Neural progenitor cell (in vitro differentiated cells): Measurements from ENCODE around the gene CD2AP. TPM values are rescaled to one million over a fixed set of nuclear protein-coding genes. Genes with fewer than 3 reads are reported as not detected.
"Not testable (repeated sequence)": the region's sequence is repeated elsewhere in the genome, so short reads cannot be mapped to it uniquely, and the experiment has no call there.

Experiments
- DNase-seq: peaks from one replicate; pipeline ENCODE4 v3.0.0-alpha.2; 2016; ENCODE audit warnings: low spot score
- H2AFZ ChIP-seq: fragments of 200-600 bp; sonication (generic); replicated peaks from 2 replicates; pipeline ENCODE4 v1.6.1; 2016; ENCODE audit warnings: antibody characterized with exemption
- H3F3A ChIP-seq: fragments of 200-600 bp; sonication (generic); 2 replicates; pipeline ENCODE4 v1.6.1; 2016; ENCODE audit warnings: antibody characterized with exemption, low read depth
- H3K27ac ChIP-seq: fragments of 200-600 bp; sonication (generic); 2 replicates; pipeline ENCODE4 v1.5.1; 2016; ENCODE audit warnings: mild to moderate bottlenecking
- H3K27me3 ChIP-seq: fragments of 200-600 bp; sonication (generic); 2 replicates; pipeline ENCODE4 v1.6.1; 2016; ENCODE audit warnings: mild to moderate bottlenecking, moderate library complexity
- H3K36me3 ChIP-seq: fragments of 200-600 bp; sonication (generic); 2 replicates; pipeline ENCODE4 v1.5.1; 2016
- H3K4me1 ChIP-seq: fragments of 200-600 bp; sonication (generic); 2 replicates; pipeline ENCODE4 v1.6.1; 2016; ENCODE audit warnings: mixed run types
- H3K4me2 ChIP-seq: fragments of 200-600 bp; sonication (generic); 2 replicates; pipeline ENCODE4 v1.6.1; 2016
- H3K4me3 ChIP-seq: fragments of 200-600 bp; sonication (generic); 2 replicates; pipeline ENCODE4 v1.5.1; 2016
- H3K79me2 ChIP-seq: fragments of 200-600 bp; sonication (generic); 2 replicates; pipeline ENCODE4 v1.6.1; 2016; ENCODE audit warnings: low read depth
- H3K9ac ChIP-seq: fragments of 200-600 bp; sonication (generic); 2 replicates; pipeline ENCODE4 v1.6.1; 2016
- H3K9me3 ChIP-seq: fragments of 200-600 bp; sonication (generic); 2 replicates; pipeline ENCODE4 v1.5.1; 2016; ENCODE audit warnings: low read depth
- H4K20me1 ChIP-seq: fragments of 200-600 bp; sonication (generic); 2 replicates; pipeline ENCODE4 v1.6.1; 2016; ENCODE audit warnings: low read depth
- H3K27ac Mint-ChIP-seq: 3 replicates; pipeline ENCODE4 v1.8.0; 2021; ENCODE audit warnings: mixed read lengths
- H3K27me3 Mint-ChIP-seq: 2 replicates; pipeline ENCODE4 v1.8.0; 2022; ENCODE audit warnings: low read depth, mild to moderate bottlenecking, inconsistent platforms, moderate library complexity, mixed read lengths; ENCODE audit not compliant: insufficient read depth
- H3K36me3 Mint-ChIP-seq: 3 replicates; pipeline ENCODE4 v1.8.0; 2021; ENCODE audit warnings: mixed read lengths
- H3K4me1 Mint-ChIP-seq: 3 replicates; pipeline ENCODE4 v1.8.0; 2021; ENCODE audit warnings: mixed read lengths
- H3K4me3 Mint-ChIP-seq: 3 replicates; pipeline ENCODE4 v1.8.0; 2021; ENCODE audit warnings: mild to moderate bottlenecking, moderate library complexity, mixed read lengths
- H3K9me3 Mint-ChIP-seq: 3 replicates; pipeline ENCODE4 v1.8.0; 2020; ENCODE audit warnings: mixed read lengths
- CTCF ChIP-seq: fragments of 200-600 bp; sonication (generic); IDR thresholded peaks from 2 replicates; pipeline ENCODE4 v1.5.1; 2017; ENCODE audit warnings: antibody characterized with exemption, mild to moderate bottlenecking
- EZH2 ChIP-seq: fragments of 200-600 bp; sonication (generic); IDR thresholded peaks from 2 replicates; pipeline ENCODE4 v1.6.1; 2017; ENCODE audit warnings: antibody characterized with exemption, mild to moderate bottlenecking, moderate library complexity
- EZH2phosphoT487 ChIP-seq: fragments of 200-600 bp; sonication (generic); IDR thresholded peaks from 2 replicates; pipeline ENCODE4 v1.6.1; 2017; ENCODE audit warnings: antibody characterized with exemption
- total RNA-seq: library from RNA; depleted of rRNA; stranded (reverse); fragments of >200 nt; gene quantifications from 2 replicates; pipeline ENCODE4 v1.2.3, GENCODE V29; 2015; ENCODE audit warnings: low replicate concordance

CD2AP gene
- total RNA-seq, 1 donor from 2014 or later = 55.3 TPM

- no peaks in the 10 kb centered on the region for H3K9me3 ChIP-seq
- H3K27ac Mint-ChIP-seq = no peak overlapping the region
Observed at GRCh38 chr6:47551670-47552069, 74.1 kb downstream of the CD2AP start.

GRCh38 chr6:47552319-47552718, 74.7 kb downstream of the CD2AP start:
- Histone ChIP-seq H3K27me3 (no peaks in the 10 kb centered on the region), H3K4me1 (no peaks in the 10 kb centered on the region), H3K4me3 (no peak overlapping the region), H3K79me2 (peaks cover 26% of the 10 kb centered on the region), H2AFZ (no peak overlapping the region), H3K36me3 (peaks cover 19% of the 10 kb centered on the region), H3K9me3 (no peaks in the 10 kb centered on the region), H3F3A (no peaks in the 10 kb centered on the region), H3K4me2 (no peak overlapping the region), H4K20me1 (no peaks in the 10 kb centered on the region), H3K9ac (no peak overlapping the region), H3K27ac (no peak overlapping the region)
- H3K27me3 Mint-ChIP-seq = no peaks in the 10 kb centered on the region
- H3K4me3 Mint-ChIP-seq = no peak overlapping the region
- H3K27ac Mint-ChIP-seq = no peak overlapping the region
- no peaks in the 10 kb centered on the region for H3K4me1 Mint-ChIP-seq
- peaks cover 20% of the 10 kb centered on the region for H3K9me3 Mint-ChIP-seq
- no peak for TF ChIP-seq EZH2phosphoT487
- no peak for TF ChIP-seq CTCF
- TF ChIP-seq EZH2 = no peak
- H3K36me3 Mint-ChIP-seq = peaks cover 34% of the 10 kb centered on the region
- DNase-seq = no peak

More at GRCh38 chr6:47551670-47552069, 74.1 kb downstream of the CD2AP start:
- no peak overlapping the region for H3K4me2 ChIP-seq
- peaks cover 22% of the 10 kb centered on the region for H3K79me2 ChIP-seq
- no peak overlapping the region for H3K4me3 ChIP-seq
- Mint-ChIP-seq H3K36me3 (peaks cover 34% of the 10 kb centered on the region), H3K4me3 (no peak overlapping the region), H3K27me3 (no peaks in the 10 kb centered on the region), H3K9me3 (peaks cover 15% of the 10 kb centered on the region), H3K4me1 (no peaks in the 10 kb centered on the region)
- no peaks in the 10 kb centered on the region for H3K27me3 ChIP-seq
- no peak for DNase-seq
- no peak overlapping the region for H3K27ac ChIP-seq
- H2AFZ ChIP-seq = no peak overlapping the region
- H3K4me1 ChIP-seq = no peaks in the 10 kb centered on the region
- TF ChIP-seq EZH2 (no peak), CTCF (no peak), EZH2phosphoT487 (no peak)
- H3K9ac ChIP-seq = no peak overlapping the region
- no peaks in the 10 kb centered on the region for H3F3A ChIP-seq
- no peaks in the 10 kb centered on the region for H4K20me1 ChIP-seq
- peaks cover 26% of the 10 kb centered on the region for H3K36me3 ChIP-seq

- H3K27ac Mint-ChIP-seq, H4K20me1 ChIP-seq, H3K4me1 ChIP-seq, H3K27me3 Mint-ChIP-seq, H3K27ac ChIP-seq, H3K4me3 ChIP-seq, H3K9me3 ChIP-seq, H3K4me2 ChIP-seq, H3K27me3 ChIP-seq, H2AFZ ChIP-seq, DNase-seq, H3F3A ChIP-seq, H3K4me3 Mint-ChIP-seq, H3K9ac ChIP-seq, H3K4me1 Mint-ChIP-seq: not testable (repeated sequence)
- H3K79me2 ChIP-seq = peaks cover 35% of the 10 kb centered on the region
- H3K36me3 ChIP-seq = peaks cover 12% of the 10 kb centered on the region
- Mint-ChIP-seq H3K36me3 (peaks cover 34% of the 10 kb centered on the region), H3K9me3 (peaks cover 24% of the 10 kb centered on the region)
Observed at GRCh38 chr6:47553243-47553642, 75.7 kb downstream of the CD2AP start.

GRCh38 chr6:47556459-47556858, 78.9 kb downstream of the CD2AP start:
- Mint-ChIP-seq H3K9me3 (peaks cover 21% of the 10 kb centered on the region), H3K36me3 (peaks cover 30% of the 10 kb centered on the region)
- H3K36me3 ChIP-seq, H4K20me1 ChIP-seq, DNase-seq, H3K4me3 ChIP-seq, H3K9ac ChIP-seq, H3K4me1 ChIP-seq, H3K27me3 Mint-ChIP-seq, H3K4me3 Mint-ChIP-seq, H2AFZ ChIP-seq, H3K27ac Mint-ChIP-seq, H3K4me2 ChIP-seq, H3K4me1 Mint-ChIP-seq, H3K27ac ChIP-seq, H3K27me3 ChIP-seq, H3F3A ChIP-seq, H3K9me3 ChIP-seq: not testable (repeated sequence)
- H3K79me2 ChIP-seq = peaks cover 66% of the 10 kb centered on the region
